Muscle layer of colon (tissue), 2 donors: ENCODE measurements around the gene GLIS1.

Source experiments
- H3K27ac ChIP-seq: one replicate; pipeline ENCODE4 v1.7.0; 2013; ENCODE audit warnings: low read depth, mild to moderate bottlenecking, low read length, moderate library complexity
- H3K27me3 ChIP-seq, 2 donors: one replicate each; pipeline ENCODE4 v1.7.0; 2013; ENCODE audit warnings: low read length in 2 of 2, mild to moderate bottlenecking in 2 of 2; ENCODE audit not compliant: insufficient read depth in 2 of 2, control insufficient read depth in 1 of 2
- H3K36me3 ChIP-seq: one replicate; pipeline ENCODE4 v1.7.0; 2013; ENCODE audit warnings: mild to moderate bottlenecking, low read length; ENCODE audit not compliant: insufficient read depth
- H3K4me1 ChIP-seq: one replicate; pipeline ENCODE4 v1.7.0; 2013; ENCODE audit warnings: mild to moderate bottlenecking, low read length; ENCODE audit not compliant: insufficient read depth
- H3K4me3 ChIP-seq, 2 donors: one replicate each; pipeline ENCODE4 v1.7.0; 2013; ENCODE audit warnings: low read length in 2 of 2, low read depth in 1 of 2, mild to moderate bottlenecking in 1 of 2, moderate library complexity in 1 of 2
- H3K9ac ChIP-seq: one replicate; pipeline ENCODE4 v1.7.0; 2013; ENCODE audit warnings: low read length
- H3K9me3 ChIP-seq: one replicate; pipeline ENCODE4 v1.7.0; 2013; ENCODE audit warnings: mild to moderate bottlenecking, low read length
- donor health status: abdominal sarcoma.
- donor health status: Adenocarcinoma of cecum.

The GLIS1 gene

DNA sequence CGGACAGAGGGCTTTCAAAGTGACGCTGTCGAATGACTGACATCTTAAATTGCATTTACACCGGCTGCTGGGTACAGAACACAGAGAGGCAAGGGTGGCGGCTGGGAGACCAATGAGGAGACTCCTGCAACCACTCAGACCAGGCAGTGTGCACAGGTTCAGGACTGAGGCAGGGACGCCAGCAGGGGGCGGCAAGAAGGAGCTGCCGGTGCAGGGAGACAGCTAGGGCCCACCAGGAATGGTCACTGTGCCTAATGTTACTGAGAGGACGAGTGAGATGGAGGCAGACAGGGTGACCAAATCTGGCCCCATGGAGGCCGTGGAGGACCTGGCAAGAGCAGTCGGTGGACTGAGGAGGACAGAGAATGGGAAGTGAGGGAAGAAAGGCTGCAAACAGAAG is 23.5 kb downstream of the GLIS1 start:
- H3K27ac ChIP-seq: no peak overlapping the region
- H3K27me3 ChIP-seq: peaks cover 0 to 11% of the 10 kb centered on the region in 2 donors
- H3K9ac ChIP-seq: no peak overlapping the region
- no peaks in the 10 kb centered on the region for H3K4me1 ChIP-seq
- H3K36me3 ChIP-seq: no peaks in the 10 kb centered on the region
- no peaks in the 10 kb centered on the region for H3K9me3 ChIP-seq
- H3K4me3 ChIP-seq: no peak overlapping the region

DNA sequence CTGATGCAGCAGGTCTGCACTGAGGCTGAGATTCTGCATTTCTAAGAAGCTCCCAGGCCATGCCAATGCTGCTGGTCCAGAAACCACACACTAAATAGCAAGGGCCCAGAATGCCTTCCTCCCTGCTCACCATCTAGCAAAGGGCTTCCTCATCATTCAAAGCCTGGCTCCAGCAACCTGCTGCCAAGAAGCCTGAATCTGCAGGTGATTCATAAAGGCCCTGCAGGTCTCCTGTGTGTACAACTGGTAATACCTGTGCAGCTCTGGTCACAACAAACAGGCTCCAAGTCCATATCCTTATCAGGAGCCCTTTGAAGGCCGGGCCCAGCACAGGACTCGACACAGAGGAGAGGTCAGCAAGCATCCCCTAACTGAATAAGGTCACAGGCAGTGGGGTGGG is 26.7 kb downstream of the GLIS1 start:
- no peak overlapping the region for H3K4me3 ChIP-seq
- H3K27ac ChIP-seq: no peak overlapping the region
- peaks cover 0 to 11% of the 10 kb centered on the region in 2 donors for H3K27me3 ChIP-seq
- H3K9me3 ChIP-seq: no peaks in the 10 kb centered on the region
- no peaks in the 10 kb centered on the region for H3K36me3 ChIP-seq
- no peaks in the 10 kb centered on the region for H3K4me1 ChIP-seq
- H3K9ac ChIP-seq: no peak overlapping the region

DNA sequence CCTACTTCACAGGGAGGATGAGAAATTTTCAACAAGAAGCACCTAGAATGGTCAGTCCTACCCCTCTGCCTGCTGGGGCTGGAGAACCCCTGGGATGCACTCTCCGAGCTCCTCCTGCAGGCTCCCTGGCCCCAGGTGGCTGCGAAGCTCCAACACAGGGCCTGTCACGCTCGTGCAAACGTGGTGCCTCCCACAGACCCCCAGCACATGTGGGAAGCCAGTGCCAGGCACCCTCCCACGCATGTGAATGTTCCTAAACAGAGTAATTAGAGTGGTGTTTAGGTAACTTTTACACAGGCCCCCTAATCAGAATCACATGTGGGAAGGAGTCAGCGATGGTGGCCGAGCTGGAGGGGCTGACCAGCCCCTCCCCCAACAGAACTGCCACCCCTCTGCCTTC is 28.4 kb downstream of the GLIS1 start:
- no peaks in the 10 kb centered on the region for H3K9me3 ChIP-seq
- H3K4me1 ChIP-seq: no peaks in the 10 kb centered on the region
- no peak overlapping the region for H3K4me3 ChIP-seq
- H3K27me3 ChIP-seq: peaks cover 0 to 8% of the 10 kb centered on the region in 2 donors
- H3K36me3 ChIP-seq: no peaks in the 10 kb centered on the region
- no peak overlapping the region for H3K9ac ChIP-seq
- H3K27ac ChIP-seq: no peak overlapping the region

DNA sequence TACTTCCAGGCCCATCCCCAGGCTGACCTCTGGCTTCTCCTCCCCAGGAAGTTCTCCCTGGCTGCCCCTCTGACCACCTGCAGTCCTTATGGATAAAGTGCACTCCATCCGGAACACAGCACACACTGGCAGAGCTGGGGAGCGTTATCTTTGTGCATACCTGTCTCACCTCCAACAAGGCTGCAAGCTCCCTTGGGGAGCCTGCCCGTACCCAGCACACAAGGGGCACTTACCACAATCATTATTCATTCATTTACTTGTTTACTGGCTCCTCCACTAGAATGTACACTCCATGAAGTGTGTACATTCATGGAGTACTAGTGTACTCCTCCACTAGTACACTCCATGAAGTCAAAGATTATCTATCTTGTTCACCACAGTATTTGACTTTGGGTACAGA is 30.3 kb downstream of the GLIS1 start:
- H3K9ac ChIP-seq: no peak overlapping the region
- no peak overlapping the region for H3K27ac ChIP-seq
- no peaks in the 10 kb centered on the region for H3K36me3 ChIP-seq
- H3K27me3 ChIP-seq: peaks cover 0 to 4% of the 10 kb centered on the region in 2 donors
- no peaks in the 10 kb centered on the region for H3K4me1 ChIP-seq
- H3K9me3 ChIP-seq: no peaks in the 10 kb centered on the region
- H3K4me3 ChIP-seq: no peak overlapping the region

DNA sequence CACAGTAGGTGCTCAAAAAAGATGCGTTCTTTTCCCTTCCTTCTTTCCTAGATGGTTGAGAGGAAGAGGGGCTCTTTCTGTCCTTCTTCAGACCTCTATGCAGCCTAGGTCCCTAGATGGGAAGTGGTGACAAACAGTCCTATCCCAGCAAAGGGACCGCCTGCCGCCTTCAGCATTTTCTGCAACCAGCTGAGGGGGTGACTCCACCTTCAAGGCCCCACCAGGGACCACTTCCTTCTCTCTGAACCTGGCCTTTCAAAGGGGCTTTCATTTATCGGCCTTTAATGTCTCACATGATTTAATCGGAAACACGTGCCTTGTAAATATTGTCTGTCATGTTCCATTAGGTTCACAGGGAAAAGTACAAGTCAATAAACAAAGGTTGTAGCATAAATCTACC is 32.6 kb downstream of the GLIS1 start:
- no peaks in the 10 kb centered on the region for H3K4me1 ChIP-seq
- H3K9ac ChIP-seq: no peak overlapping the region
- no peaks in the 10 kb centered on the region for H3K9me3 ChIP-seq
- H3K27ac ChIP-seq: no peak overlapping the region
- no peak overlapping the region for H3K4me3 ChIP-seq
- no peaks in the 10 kb centered on the region for H3K36me3 ChIP-seq
- H3K27me3 ChIP-seq: no peaks in the 10 kb centered on the region

DNA sequence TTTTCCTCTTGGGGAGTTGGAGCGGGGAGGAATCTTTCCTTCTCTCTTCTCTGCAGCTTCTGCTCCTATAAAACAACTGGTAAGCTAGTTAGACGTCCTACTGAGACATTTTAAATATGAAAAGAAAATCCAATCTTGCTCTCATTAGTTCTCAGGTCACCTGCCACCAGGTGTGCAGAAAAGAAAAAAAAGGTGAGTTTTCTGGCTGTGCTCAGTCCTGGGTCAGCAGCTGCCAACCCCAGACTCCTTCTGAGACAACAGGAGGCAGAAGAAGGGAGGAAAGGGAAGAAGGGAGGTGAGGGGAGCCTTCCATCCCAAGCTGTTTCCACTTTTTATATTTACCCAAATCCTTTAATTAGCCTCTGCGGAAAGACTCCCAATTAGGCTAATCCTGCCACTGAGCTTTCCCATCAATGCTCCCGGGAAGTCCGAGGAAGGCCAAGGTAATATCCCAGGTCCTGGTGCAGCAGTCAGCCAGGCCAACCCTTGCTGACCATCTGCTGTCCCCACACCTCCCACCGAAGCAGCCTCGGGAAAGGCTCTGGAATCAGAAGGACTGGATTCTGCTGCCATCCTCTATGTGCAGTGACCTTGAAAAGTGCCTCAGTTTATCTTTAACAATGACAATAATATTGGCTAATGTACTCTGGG is 33.4 kb downstream of the GLIS1 start:
- Histone ChIP-seq H3K4me1 (no peaks in the 10 kb centered on the region), H3K27me3 (no peaks in the 10 kb centered on the region), H3K9ac (no peak overlapping the region), H3K36me3 (no peaks in the 10 kb centered on the region), H3K9me3 (no peaks in the 10 kb centered on the region), H3K27ac (no peak overlapping the region), H3K4me3 (no peak overlapping the region)

DNA sequence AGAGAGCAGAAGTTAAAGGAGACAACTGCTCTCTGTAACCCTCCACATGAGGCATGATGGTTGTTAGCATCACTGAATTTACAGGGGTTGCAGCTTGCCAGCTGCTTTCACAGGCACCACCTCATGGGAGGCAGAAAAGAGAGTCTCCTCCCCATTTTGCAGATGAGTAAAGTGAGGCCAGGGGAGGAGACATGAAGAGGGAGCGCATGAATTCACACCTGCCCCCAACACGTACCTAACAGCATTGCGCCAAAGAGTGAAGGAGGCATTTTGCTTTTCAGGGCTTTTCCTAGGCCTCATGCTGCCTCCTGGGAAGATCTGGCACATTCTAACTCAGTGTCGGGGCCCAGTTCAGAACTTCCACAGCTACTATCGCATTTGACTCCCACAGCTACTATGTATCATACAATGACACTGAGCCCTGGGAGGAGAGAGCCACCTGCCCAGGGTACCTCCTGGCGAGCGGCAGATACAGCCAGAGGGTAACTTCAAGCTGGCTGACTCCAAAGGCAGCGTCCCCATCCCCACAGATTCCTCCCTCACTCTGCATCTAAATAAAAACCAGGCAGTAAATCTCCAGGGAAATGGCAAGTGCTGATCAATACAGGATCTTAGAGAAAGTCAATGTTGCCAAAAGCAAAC is 34.0 kb downstream of the GLIS1 start:
- Histone ChIP-seq H3K9me3 (no peaks in the 10 kb centered on the region), H3K9ac (no peak overlapping the region), H3K27me3 (no peaks in the 10 kb centered on the region), H3K4me1 (no peaks in the 10 kb centered on the region), H3K27ac (no peak overlapping the region), H3K4me3 (no peak overlapping the region), H3K36me3 (no peaks in the 10 kb centered on the region)

DNA sequence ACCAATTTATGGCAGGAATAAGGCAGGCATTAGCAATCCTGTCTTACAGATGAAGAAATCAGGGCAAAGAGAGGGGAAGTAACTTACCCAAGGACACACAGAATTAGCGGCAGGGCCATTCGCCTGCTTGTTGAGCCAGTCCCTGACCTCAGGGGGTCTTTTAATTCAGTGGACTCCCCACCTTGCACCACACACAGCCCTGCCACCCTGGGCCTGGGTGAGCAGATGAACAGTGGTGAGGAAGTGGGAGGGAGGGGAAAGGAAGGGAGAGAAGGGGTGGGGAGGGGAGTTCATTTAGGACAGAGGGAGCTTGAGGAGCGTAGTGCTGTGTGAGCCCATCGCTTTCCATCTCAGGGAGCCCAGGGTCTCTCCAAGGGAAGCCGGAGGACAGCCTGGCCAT is 34.7 kb downstream of the GLIS1 start:
- Histone ChIP-seq H3K27me3 (no peaks in the 10 kb centered on the region), H3K36me3 (no peaks in the 10 kb centered on the region), H3K4me1 (no peaks in the 10 kb centered on the region), H3K9ac (no peak overlapping the region), H3K27ac (no peak overlapping the region), H3K4me3 (no peak overlapping the region), H3K9me3 (no peaks in the 10 kb centered on the region)

DNA sequence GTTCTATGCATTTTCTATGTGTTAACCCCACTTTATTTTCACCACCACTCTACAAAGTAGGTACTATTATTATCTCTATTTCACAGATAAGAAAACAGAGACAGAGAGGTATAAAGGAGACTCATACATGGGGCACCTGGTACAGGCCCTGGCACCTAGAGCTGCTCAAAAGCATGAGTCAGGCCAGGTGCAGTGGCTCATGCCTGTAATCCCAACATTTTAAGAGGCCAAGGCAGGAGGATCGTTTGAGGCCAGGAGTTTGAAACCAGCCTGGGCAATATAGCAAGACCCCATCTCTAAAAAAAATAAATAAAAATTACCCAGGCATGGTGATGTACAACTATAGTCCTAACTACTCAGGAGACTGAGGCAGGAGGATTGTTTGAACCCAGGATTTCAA is 35.8 kb downstream of the GLIS1 start:
- Histone ChIP-seq H3K27ac (no peak overlapping the region), H3K36me3 (no peaks in the 10 kb centered on the region), H3K4me3 (no peak overlapping the region), H3K9me3 (no peaks in the 10 kb centered on the region), H3K27me3 (no peaks in the 10 kb centered on the region), H3K9ac (no peak overlapping the region), H3K4me1 (no peaks in the 10 kb centered on the region)

DNA sequence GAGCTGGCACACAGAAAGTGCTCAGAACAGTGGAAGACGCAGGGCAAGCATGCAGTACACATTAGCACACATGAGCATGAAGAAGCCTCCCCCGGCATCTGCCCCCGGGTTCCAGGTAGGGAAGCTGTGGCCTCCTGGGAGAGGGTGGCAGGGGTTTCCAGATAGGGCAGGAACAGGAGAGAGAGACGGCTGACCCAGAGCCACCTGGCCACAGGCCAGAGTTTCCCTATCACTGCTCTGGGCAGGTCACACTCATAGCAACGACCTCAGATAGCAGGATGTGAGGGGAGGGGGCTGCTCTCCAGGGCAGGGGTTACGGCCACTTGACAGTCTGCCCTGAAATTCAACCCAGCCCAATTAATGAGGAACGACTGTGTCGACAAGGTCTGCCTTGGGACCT is 36.6 kb downstream of the GLIS1 start:
- H3K36me3 ChIP-seq: no peaks in the 10 kb centered on the region
- H3K27me3 ChIP-seq: no peaks in the 10 kb centered on the region
- H3K4me1 ChIP-seq: no peaks in the 10 kb centered on the region
- H3K9me3 ChIP-seq: no peaks in the 10 kb centered on the region
- no peak overlapping the region for H3K27ac ChIP-seq
- no peak overlapping the region for H3K4me3 ChIP-seq
- H3K9ac ChIP-seq: no peak overlapping the region

DNA sequence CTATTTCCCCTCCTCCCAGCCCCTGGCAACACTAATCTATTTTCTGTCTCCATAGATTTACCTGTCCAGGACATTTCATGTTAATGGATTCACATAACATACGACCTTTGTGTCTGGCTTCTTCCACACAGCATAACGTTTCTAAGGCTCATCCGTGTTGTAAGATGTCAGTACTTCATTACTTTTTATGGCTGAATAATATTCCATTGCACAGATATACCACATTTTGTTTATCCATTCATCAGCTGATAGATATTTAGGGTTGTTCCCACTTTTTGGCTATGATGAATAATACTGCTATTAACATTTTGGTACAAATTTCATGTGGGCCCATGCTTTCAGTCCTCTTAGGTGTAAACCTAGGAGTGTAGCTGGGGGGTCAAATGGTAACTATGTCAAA is 38.2 kb downstream of the GLIS1 start:
- Histone ChIP-seq H3K9me3 (no peaks in the 10 kb centered on the region), H3K4me3 (no peak overlapping the region), H3K4me1 (no peaks in the 10 kb centered on the region), H3K27ac (no peak overlapping the region), H3K9ac (no peak overlapping the region), H3K27me3 (no peaks in the 10 kb centered on the region), H3K36me3 (no peaks in the 10 kb centered on the region)

DNA sequence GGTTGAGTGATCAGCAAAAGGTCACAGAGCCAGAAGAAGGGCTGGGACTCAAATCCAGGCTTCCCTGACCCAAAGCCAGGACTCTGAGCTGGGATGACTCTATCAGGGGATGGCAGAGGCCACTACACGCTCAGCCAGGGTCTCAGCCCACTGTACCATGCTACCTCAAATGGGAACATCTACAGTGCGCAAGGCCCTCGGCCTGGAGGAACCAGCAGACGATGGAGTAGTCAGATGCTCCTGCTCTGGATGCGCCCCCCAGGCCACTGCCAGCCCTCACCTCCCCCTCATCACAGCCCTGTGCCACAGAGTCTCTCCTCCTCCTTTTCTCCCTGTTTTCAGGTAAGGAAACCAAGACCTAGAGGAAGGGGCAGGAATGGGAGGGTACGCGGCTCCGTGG is 39.0 kb downstream of the GLIS1 start:
- Histone ChIP-seq H3K27me3 (no peaks in the 10 kb centered on the region), H3K4me1 (no peaks in the 10 kb centered on the region), H3K9me3 (no peaks in the 10 kb centered on the region), H3K4me3 (no peak overlapping the region), H3K27ac (no peak overlapping the region), H3K36me3 (no peaks in the 10 kb centered on the region), H3K9ac (no peak overlapping the region)
